H9 (cell line): Measurements from ENCODE around the gene MPZ. TPM values are rescaled to one million over a fixed set of nuclear protein-coding genes. Genes with fewer than 3 reads are reported as not detected.
"Not testable (repeated sequence)": the region's sequence is repeated elsewhere in the genome, so short reads cannot be mapped to it uniquely, and the experiment has no call there.

ENCODE experiments used
- DNase-seq: peaks from one replicate; pipeline ENCODE4 v3.0.0-alpha.2; 2017
- H2AFZ ChIP-seq: one replicate; pipeline ENCODE4 v1.6.1; 2013; ENCODE audit warnings: mild to moderate bottlenecking, low read length, control low read depth, moderate library complexity
- H2AK5ac ChIP-seq: 2 replicates; pipeline ENCODE4 v1.6.1; 2013; ENCODE audit warnings: low read length, control low read depth, mixed read lengths; ENCODE audit not compliant: insufficient read length
- H2BK120ac ChIP-seq: one replicate; pipeline ENCODE4 v1.6.1; 2013; ENCODE audit warnings: low read depth, mild to moderate bottlenecking, low read length, control low read depth, inconsistent platforms; ENCODE audit not compliant: poor library complexity, severe bottlenecking
- H2BK12ac ChIP-seq: 2 replicates; pipeline ENCODE4 v1.6.1; 2013; ENCODE audit warnings: low read length, control low read depth, mixed read lengths, low read depth; ENCODE audit not compliant: insufficient read length
- H2BK15ac ChIP-seq: 2 replicates; pipeline ENCODE4 v1.6.1; 2013; ENCODE audit warnings: low read depth, low read length, control low read depth
- H2BK20ac ChIP-seq: one replicate; pipeline ENCODE4 v1.6.1; 2013; ENCODE audit warnings: low read depth, mild to moderate bottlenecking, low read length, control low read depth, inconsistent platforms; ENCODE audit not compliant: poor library complexity, severe bottlenecking
- H2BK5ac ChIP-seq: 2 replicates; pipeline ENCODE4 v1.6.1; 2013; ENCODE audit warnings: low read length, control low read depth, mixed read lengths; ENCODE audit not compliant: insufficient read length
- H3K14ac ChIP-seq: 2 replicates; pipeline ENCODE4 v1.6.1; 2013; ENCODE audit warnings: low read length, control low read depth; ENCODE audit not compliant: insufficient read depth
- H3K18ac ChIP-seq: 2 replicates; pipeline ENCODE4 v1.6.1; 2013; ENCODE audit warnings: low read depth, mild to moderate bottlenecking, mixed read lengths, low read length, control low read depth; ENCODE audit not compliant: insufficient read length
- H3K23ac ChIP-seq: 2 replicates; pipeline ENCODE4 v1.6.1; 2013; ENCODE audit warnings: low read length, control low read depth, mixed read lengths, low read depth; ENCODE audit not compliant: insufficient read length
- H3K23me2 ChIP-seq: 2 replicates; pipeline ENCODE4 v1.6.1; 2013; ENCODE audit warnings: low read depth, mild to moderate bottlenecking, mixed read lengths, low read length, control low read depth; ENCODE audit not compliant: insufficient read length, poor library complexity, severe bottlenecking
- H3K27ac ChIP-seq: 2 replicates; pipeline ENCODE4 v1.5.1; 2013; ENCODE audit warnings: low read length, control low read depth, mixed read lengths, low read depth; ENCODE audit not compliant: insufficient read length
- H3K27me3 ChIP-seq: 2 replicates; pipeline ENCODE4 v1.6.1; 2013; ENCODE audit warnings: low read length, control low read depth, inconsistent platforms; ENCODE audit not compliant: insufficient read depth
- H3K4ac ChIP-seq: 2 replicates; pipeline ENCODE4 v1.6.1; 2013; ENCODE audit warnings: low read depth, mild to moderate bottlenecking, control low read depth, inconsistent platforms, low read length, moderate library complexity
- H3K4me1 ChIP-seq: 2 replicates; pipeline ENCODE4 v1.6.1; 2013; ENCODE audit warnings: low read length, control low read depth, inconsistent platforms; ENCODE audit not compliant: insufficient read depth
- H3K4me2 ChIP-seq: 2 replicates; pipeline ENCODE4 v1.6.1; 2013; ENCODE audit warnings: low read length, control low read depth, mixed read lengths; ENCODE audit not compliant: insufficient read length, insufficient read depth
- H3K56ac ChIP-seq: 2 replicates; pipeline ENCODE4 v1.6.1; 2013; ENCODE audit warnings: low read depth, mild to moderate bottlenecking, mixed read lengths, low read length, control low read depth; ENCODE audit not compliant: insufficient read length
- H3K79me1 ChIP-seq: 2 replicates; pipeline ENCODE4 v1.6.1; 2013; ENCODE audit warnings: low read depth, mild to moderate bottlenecking, moderate library complexity, low read length, control low read depth, inconsistent platforms; ENCODE audit not compliant: insufficient read depth, poor library complexity, severe bottlenecking
- H3K79me2 ChIP-seq: 2 replicates; pipeline ENCODE4 v1.6.1; 2013; ENCODE audit warnings: low read length, control low read depth, inconsistent platforms; ENCODE audit not compliant: insufficient read depth
- H3K9ac ChIP-seq: 2 replicates; pipeline ENCODE4 v1.6.1; 2013; ENCODE audit warnings: low read length, control low read depth, mixed read lengths; ENCODE audit not compliant: insufficient read length; ENCODE audit errors: extremely low read depth
- H3K9me3 ChIP-seq: one replicate; pipeline ENCODE4 v1.6.1; 2013; ENCODE audit warnings: low read depth, low read length, inconsistent platforms; ENCODE audit not compliant: control insufficient read depth
- H3T11ph ChIP-seq: one replicate; pipeline ENCODE4 v1.6.1; 2013; ENCODE audit warnings: mild to moderate bottlenecking, low read length, control low read depth, inconsistent platforms
- H4K20me1 ChIP-seq: one replicate; pipeline ENCODE4 v1.6.1; 2013; ENCODE audit not compliant: control insufficient read depth, insufficient read length, insufficient read depth
- H4K5ac ChIP-seq: 2 replicates; pipeline ENCODE4 v1.6.1; 2013; ENCODE audit warnings: low read depth, mild to moderate bottlenecking, mixed read lengths, low read length, control low read depth; ENCODE audit not compliant: insufficient read length
- H4K8ac ChIP-seq: replicated peaks from 2 replicates; pipeline ENCODE4 v1.6.1; 2013; ENCODE audit warnings: low read length, control low read depth, mixed read lengths, low read depth; ENCODE audit not compliant: insufficient read length
- H4K91ac ChIP-seq: 2 replicates; pipeline ENCODE4 v1.6.1; 2013; ENCODE audit warnings: low read depth, mild to moderate bottlenecking, moderate library complexity, mixed read lengths, low read length, control low read depth; ENCODE audit not compliant: insufficient read length
- H3K27ac Mint-ChIP-seq, 3 experiments: 2 replicates in 2 of 3; 3 replicates in 1 of 3; pipeline ENCODE4 v1.8.0; 2020 to 2021; ENCODE audit warnings: mixed read lengths in 3 of 3, mild to moderate bottlenecking in 1 of 3, moderate library complexity in 1 of 3
- H3K27me3 Mint-ChIP-seq: 2 replicates; pipeline ENCODE4 v1.8.0; 2021; ENCODE audit warnings: low read depth, mild to moderate bottlenecking, moderate library complexity, mixed read lengths
- H3K36me3 Mint-ChIP-seq, 3 experiments: 2 replicates in 2 of 3; 3 replicates in 1 of 3; pipeline ENCODE4 v1.8.0; 2020 to 2021; ENCODE audit warnings: low read depth in 3 of 3, mixed read lengths in 3 of 3; ENCODE audit not compliant: insufficient read depth in 1 of 3
- H3K4me1 Mint-ChIP-seq, 2 experiments: 2 replicates each; pipeline ENCODE4 v1.8.0; 2020; ENCODE audit warnings: mixed read lengths in 2 of 2
- H3K4me3 Mint-ChIP-seq, 2 experiments: 2 replicates in 1 of 2; 3 replicates in 1 of 2; pipeline ENCODE4 v1.8.0; 2020 to 2021; ENCODE audit warnings: mild to moderate bottlenecking in 2 of 2, mixed read lengths in 2 of 2, moderate library complexity in 1 of 2
- H3K9me3 Mint-ChIP-seq, 2 experiments: 2 replicates in 1 of 2; 3 replicates in 1 of 2; pipeline ENCODE4 v1.8.0; 2020; ENCODE audit warnings: mild to moderate bottlenecking in 2 of 2, mixed read lengths in 2 of 2, moderate library complexity in 1 of 2
- CTCF ChIP-seq: fragments of 200-600 bp; sonication (generic); conservative IDR thresholded peaks from 3 replicates; pipeline ENCODE4 v1.8.0; 2021; ENCODE audit warnings: antibody characterized with exemption, mild to moderate bottlenecking
- WGBS: extraction: QIAGEN DNeasy Blood & Tissue Kit; methylation state at CpG from one replicate; pipeline ENCODE4 v1.1.7; 2013; ENCODE audit warnings: missing lambda C conversion rate, low lambda C conversion rate, mixed read lengths; ENCODE audit not compliant: insufficient read length; ENCODE audit errors: extremely low coverage; 5-methylcytosine and 5-hydroxymethylcytosine counted together
- total RNA-seq: library from RNA; stranded (reverse); gene quantifications from 2 replicates; pipeline ENCODE4 v1.2.1, GENCODE V29; 2021

The MPZ gene
- total RNA-seq, 1 experiment from 2014 or later, result 2.7 TPM

DNA sequence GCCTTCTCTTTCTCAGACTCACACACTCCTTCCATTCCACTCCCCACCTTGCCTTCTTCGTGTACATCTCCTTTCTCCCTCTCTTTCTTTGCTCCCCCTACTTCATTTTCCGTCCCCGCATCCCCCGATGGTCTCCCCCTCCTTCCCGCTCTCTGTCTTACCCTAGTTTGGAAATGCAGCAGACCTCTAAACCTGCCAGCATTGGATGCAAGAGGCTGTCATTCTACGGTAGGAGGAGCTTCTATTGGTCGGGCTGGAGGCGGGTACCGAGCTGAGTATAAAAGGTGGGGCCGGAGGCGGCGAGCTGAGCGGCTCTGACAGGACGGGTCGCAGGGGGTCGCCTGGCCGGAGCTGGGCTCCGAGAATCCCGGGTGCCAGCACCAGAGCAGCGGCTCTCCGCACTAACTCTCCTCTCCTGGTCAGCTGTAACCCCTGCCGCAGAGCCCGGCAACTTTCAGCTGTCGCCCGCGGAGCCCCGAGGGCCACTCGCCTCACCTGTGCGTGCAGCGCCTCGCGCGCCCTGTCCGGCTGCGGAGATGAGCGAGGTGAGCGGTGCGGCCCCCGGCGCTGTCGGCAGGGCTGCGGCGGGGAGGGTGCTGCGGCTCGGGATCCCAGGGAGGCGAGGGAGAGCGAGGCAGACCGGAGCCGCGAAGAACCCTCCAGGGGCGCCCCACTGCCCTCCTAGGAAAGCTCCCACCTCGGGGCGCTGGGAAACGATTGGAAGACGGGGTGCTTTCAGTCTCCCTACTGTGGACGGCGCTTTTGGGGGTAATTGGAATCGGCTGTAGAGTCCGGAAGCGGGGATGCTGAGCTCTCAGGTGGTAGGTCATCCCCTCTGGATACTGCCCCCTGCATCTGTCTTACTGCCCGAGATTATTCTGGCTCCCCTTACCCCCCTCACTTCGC lies 51.1 kb downstream of the MPZ start, which contains the start of gene PCP4L1:
Gene PCP4L1 (plus strand): TSS at position 307 of the 906 bp plus-strand sequence. CDS start 230 bp downstream, at position 537.
- peaks cover 6% of the 10 kb centered on the region for H3K9me3 ChIP-seq
- H3T11ph ChIP-seq, result no peak within 1 kb of the TSS
- H4K20me1 ChIP-seq, result no peaks in the 10 kb centered on the region
- no peak within 1 kb of the TSS for H3K56ac ChIP-seq
- no peak within 1 kb of the TSS for H4K8ac ChIP-seq
- peaks cover 11% of the 10 kb centered on the region for H3K23me2 ChIP-seq
- no CpG with 5 or more reads among the region's 62 CpGs for WGBS
- H3K4me2 ChIP-seq, result peak within 1 kb of the TSS; percentile 55
- H3K27me3 ChIP-seq, result peaks cover 12% of the 10 kb centered on the region; the same call in 1 of the 2 replicates
- H3K36me3 Mint-ChIP-seq, result peaks cover 13 to 20% (median 14%) of the 10 kb centered on the region in 3 experiments
- no peak within 1 kb of the TSS; a peak in 1 of 7 replicates for H3K27ac Mint-ChIP-seq
- no peak within 1 kb of the TSS for H3K4ac ChIP-seq
- H3K9me3 Mint-ChIP-seq, result peaks cover 27 to 28% of the 10 kb centered on the region in 2 experiments
- H2BK5ac ChIP-seq, result no peak within 1 kb of the TSS
- no peak within 1 kb of the TSS for H3K9ac ChIP-seq
- H2BK120ac ChIP-seq, result no peak within 1 kb of the TSS
- H3K14ac ChIP-seq, result peak within 1 kb of the TSS; percentile 55; the same call in 1 of the 2 replicates
- H4K5ac ChIP-seq, result no peak within 1 kb of the TSS
- H4K91ac ChIP-seq, result no peak within 1 kb of the TSS
- H3K79me2 ChIP-seq, result no peaks in the 10 kb centered on the region
- peaks cover 17 to 26% of the 10 kb centered on the region in 2 experiments for H3K4me1 Mint-ChIP-seq
- no peak within 1 kb of the TSS for H2AK5ac ChIP-seq
- no peak within 1 kb of the TSS for H3K18ac ChIP-seq
- peak within 1 kb of the TSS; percentile 59 to 78 for H3K4me3 Mint-ChIP-seq
- H2BK20ac ChIP-seq, result no peak within 1 kb of the TSS
- H2BK15ac ChIP-seq, result no peak within 1 kb of the TSS
- peaks cover 81% of the 10 kb centered on the region for H3K27me3 Mint-ChIP-seq
- H2BK12ac ChIP-seq, result no peak within 1 kb of the TSS
- H3K79me1 ChIP-seq, result no peaks in the 10 kb centered on the region
- peaks cover 5% of the 10 kb centered on the region; the same call in 1 of the 2 replicates for H3K4me1 ChIP-seq
- H2AFZ ChIP-seq, result peak within 1 kb of the TSS; percentile 74
- H3K27ac ChIP-seq, result no peak within 1 kb of the TSS
- DNase-seq, result peak; percentile 95
- no peak within 1 kb of the TSS for H3K23ac ChIP-seq
- no peak for TF ChIP-seq CTCF

- not testable (repeated sequence) for H3K4me3 Mint-ChIP-seq, H2BK20ac ChIP-seq, H2BK12ac ChIP-seq, DNase-seq, H2BK120ac ChIP-seq, H3T11ph ChIP-seq, H4K20me1 ChIP-seq, H3K4ac ChIP-seq, H3K14ac ChIP-seq, H3K23ac ChIP-seq, H3K18ac ChIP-seq, H4K5ac ChIP-seq, H3K79me1 ChIP-seq, H3K27ac Mint-ChIP-seq, H3K56ac ChIP-seq, H3K9ac ChIP-seq, H4K91ac ChIP-seq, H2BK5ac ChIP-seq, H2AFZ ChIP-seq, H3K9me3 ChIP-seq, H3K27ac ChIP-seq, H4K8ac ChIP-seq, H3K4me2 ChIP-seq, H3K4me1 ChIP-seq, H3K79me2 ChIP-seq, H2AK5ac ChIP-seq, H2BK15ac ChIP-seq
- WGBS, result no CpG with 5 or more reads among the region's 5 CpGs
- Histone ChIP-seq H3K27me3 (peaks cover 12% of the 10 kb centered on the region; the same call in 1 of the 2 replicates), H3K23me2 (peaks cover 11% of the 10 kb centered on the region)
- Mint-ChIP-seq H3K36me3 (peaks cover 13 to 20% (median 14%) of the 10 kb centered on the region in 3 experiments), H3K9me3 (peaks cover 27 to 28% of the 10 kb centered on the region in 2 experiments), H3K27me3 (peaks cover 74% of the 10 kb centered on the region), H3K4me1 (peaks cover 17 to 27% of the 10 kb centered on the region in 2 experiments)
These were observed 52.7 kb downstream of the MPZ start for GRCh38 chr1:161257109-161257508.
